ENCODE data around the gene SND1.

DNA sequence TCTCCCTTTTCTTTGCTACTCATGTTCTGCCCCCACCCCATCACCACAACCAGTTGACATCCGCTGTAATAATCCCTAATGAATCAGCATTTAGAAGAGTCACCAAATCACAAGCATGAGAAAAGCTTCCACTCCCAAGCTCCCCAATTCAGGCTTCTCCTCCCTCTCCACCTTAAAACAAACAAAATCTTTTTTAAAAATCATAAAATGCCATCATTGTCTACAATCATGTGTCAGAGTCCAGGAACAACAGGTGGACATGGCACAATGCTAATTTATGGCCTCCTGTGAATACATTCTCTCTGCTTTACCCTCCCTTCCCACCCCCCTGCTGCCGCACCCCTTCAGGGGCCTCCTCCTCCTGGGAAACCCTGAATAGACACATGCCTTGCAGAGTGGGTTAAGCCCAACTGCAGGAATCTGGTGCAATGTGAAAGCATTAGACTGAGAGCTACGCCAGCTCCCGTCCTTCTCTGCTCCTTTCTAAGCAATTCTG, 375.5 kb downstream of the SND1 start:
- TF ChIP-seq, protein P1, sequence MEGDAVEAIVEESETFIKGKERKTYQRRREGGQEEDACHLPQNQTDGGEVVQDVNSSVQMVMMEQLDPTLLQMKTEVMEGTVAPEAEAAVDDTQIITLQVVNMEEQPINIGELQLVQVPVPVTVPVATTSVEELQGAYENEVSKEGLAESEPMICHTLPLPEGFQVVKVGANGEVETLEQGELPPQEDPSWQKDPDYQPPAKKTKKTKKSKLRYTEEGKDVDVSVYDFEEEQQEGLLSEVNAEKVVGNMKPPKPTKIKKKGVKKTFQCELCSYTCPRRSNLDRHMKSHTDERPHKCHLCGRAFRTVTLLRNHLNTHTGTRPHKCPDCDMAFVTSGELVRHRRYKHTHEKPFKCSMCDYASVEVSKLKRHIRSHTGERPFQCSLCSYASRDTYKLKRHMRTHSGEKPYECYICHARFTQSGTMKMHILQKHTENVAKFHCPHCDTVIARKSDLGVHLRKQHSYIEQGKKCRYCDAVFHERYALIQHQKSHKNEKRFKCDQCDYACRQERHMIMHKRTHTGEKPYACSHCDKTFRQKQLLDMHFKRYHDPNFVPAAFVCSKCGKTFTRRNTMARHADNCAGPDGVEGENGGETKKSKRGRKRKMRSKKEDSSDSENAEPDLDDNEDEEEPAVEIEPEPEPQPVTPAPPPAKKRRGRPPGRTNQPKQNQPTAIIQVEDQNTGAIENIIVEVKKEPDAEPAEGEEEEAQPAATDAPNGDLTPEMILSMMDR (IDR thresholded peaks at IDR 0.05; ENCODE audit: extremely low read depth in 1 of 2, insufficient read depth in 1 of 2, low read depth in 1 of 2, low read length in 2 of 2): no peak
- TF ChIP-seq EZH2 (IDR thresholded peaks at IDR 0.05; ENCODE audit: borderline replicate concordance, low read depth, low read length, severe bottlenecking) (no peak), POLR2AphosphoS5 (IDR thresholded peaks at IDR 0.05; ENCODE audit: insufficient read depth, low read depth, low read length) (no peak), POLR2A (IDR thresholded peaks at IDR 0.05; ENCODE audit: low read depth, low read length) (no peak), MYC (IDR thresholded peaks at IDR 0.05; ENCODE audit: low read depth, low read length) (no peak), FOS (IDR thresholded peaks at IDR 0.05; ENCODE audit: borderline replicate concordance, insufficient read depth, low read length) (no peak), JUN (IDR thresholded peaks at IDR 0.05; ENCODE audit: borderline replicate concordance, insufficient read depth, insufficient read length, low read depth) (no peak)

Measured in endothelial cell of umbilical vein (primary cell).